HG02759 (cell line): ENCODE results near the gene SV2A.
"Not testable (repeated sequence)": the region's sequence is repeated elsewhere in the genome, so short reads cannot be mapped to it uniquely, and the experiment has no call there.

Source experiments
- ATAC-seq: cut with Tn5 transposase; IDR thresholded peaks from one replicate; pipeline ENCODE4 v1.9.1; 2021; ENCODE audit warnings: mild to moderate bottlenecking, moderate library complexity; ENCODE audit not compliant: unreplicated experiment

SV2A gene

GRCh38 chr1:149917571-149918144 is at the start of gene SV2A:
Gene SV2A, minus strand, starts transcription at chr1:149917844. Its CDS starts 4,004 bp downstream, at chr1:149913840.
- ATAC-seq = no peak

DNA sequence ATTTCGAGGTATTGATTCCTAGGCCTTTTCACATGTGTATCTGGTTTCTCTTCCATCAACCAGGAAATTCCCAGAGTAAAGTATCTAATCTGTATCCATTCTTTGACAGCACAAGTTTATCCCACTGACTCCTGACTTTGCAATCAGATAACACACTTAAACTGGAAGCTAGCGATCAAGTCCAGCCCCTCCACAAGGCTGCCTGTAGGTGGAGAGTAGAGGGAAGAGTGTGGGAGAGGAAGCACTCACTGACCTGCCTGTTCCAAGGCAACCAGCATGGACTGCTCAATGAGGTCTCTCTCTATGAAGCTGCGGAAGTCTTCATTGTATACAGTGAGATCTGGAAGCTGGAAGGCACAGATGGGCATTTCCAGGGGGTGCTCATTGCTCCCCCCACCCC is 49.4 kb upstream of the SV2A start:
- ATAC-seq = no peak

DNA sequence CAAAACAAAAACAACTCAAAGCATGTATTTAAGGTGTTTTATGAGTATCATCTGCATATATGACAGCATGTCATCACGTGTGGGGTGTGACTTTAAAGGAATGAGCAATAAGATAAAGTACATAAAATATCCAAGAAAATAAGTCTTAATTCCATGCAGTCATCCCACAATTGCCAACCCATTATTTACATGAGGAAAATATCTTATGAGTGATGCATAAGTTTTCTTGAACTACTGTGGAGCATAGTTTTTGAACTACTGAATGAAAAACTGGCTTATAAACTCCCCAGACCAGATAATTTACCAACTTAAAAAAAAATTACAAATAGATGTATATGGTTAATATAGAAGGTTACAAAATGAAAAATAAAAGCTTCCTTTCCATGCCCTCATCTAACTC is 48.8 kb upstream of the SV2A start:
- no peak for ATAC-seq

- ATAC-seq = no peak
These were observed 47.8 kb upstream of the SV2A start for GRCh38 chr1:149965440-149965839.

GRCh38 chr1:149963358-149963757 is 45.7 kb upstream of the SV2A start:
- no peak for ATAC-seq

- no peak for ATAC-seq
These were observed 45.1 kb upstream of the SV2A start for GRCh38 chr1:149962736-149963135.

- ATAC-seq = no peak
These were observed 44.5 kb upstream of the SV2A start for GRCh38 chr1:149962039-149962647.

DNA sequence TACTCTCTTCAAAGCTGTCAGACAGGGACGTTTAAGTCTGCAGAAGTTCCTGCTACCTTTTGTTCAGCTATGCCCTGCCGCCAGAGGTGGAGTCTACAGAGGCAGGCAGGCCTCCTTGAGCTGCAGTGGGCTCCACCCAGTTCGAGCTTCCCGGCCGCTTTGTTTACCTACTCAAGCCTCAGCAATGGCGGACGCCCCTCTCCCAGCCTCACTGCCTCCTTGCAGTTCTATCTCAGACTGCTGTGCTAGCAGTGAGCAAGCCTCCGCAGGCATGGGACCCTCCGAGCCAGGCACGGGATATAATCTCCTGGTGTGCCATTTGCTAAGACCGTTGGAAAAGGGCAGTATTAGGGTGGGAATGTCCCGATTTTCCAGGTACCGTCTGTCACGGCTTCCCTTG is 39.9 kb upstream of the SV2A start:
- ATAC-seq = not testable (repeated sequence)

DNA sequence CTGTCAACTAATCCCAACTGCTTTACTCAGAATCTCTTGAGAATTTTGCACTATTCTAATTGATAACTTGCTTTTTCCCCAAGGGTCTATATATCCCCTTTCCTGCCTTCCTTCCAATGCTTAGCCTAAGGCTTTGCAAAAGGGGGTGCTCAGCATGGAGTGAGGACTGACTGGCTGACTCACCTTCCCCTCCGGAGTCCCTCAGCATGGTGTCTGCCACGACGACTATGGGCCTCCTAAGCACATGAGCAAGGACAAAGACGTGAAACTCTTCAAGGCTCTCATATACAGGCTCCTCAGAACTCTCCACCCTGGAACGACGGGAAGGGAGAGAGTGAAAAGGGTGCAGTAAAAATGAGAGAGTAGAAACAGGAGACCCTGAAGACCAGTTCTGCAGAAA is 32.3 kb upstream of the SV2A start:
- no peak for ATAC-seq

DNA sequence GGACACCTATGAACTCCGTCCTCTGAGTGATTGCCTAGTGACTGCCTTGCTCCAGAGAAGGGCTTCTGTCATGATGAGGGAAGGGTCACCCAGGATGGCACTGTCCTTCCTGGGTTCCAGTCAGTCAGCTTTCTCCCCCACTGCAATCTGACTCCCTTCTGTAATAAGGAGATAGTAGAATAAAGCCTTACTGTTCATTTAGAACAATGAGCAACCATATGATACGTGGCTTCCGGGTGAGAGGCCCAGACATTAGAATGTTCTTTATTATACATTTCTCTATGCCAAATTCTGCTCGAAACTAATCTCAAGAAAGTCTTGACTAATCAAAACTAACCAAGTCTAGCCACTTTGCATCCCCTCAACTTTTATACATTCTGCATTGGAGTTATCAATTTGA is 27.6 kb upstream of the SV2A start:
- no peak for ATAC-seq

DNA sequence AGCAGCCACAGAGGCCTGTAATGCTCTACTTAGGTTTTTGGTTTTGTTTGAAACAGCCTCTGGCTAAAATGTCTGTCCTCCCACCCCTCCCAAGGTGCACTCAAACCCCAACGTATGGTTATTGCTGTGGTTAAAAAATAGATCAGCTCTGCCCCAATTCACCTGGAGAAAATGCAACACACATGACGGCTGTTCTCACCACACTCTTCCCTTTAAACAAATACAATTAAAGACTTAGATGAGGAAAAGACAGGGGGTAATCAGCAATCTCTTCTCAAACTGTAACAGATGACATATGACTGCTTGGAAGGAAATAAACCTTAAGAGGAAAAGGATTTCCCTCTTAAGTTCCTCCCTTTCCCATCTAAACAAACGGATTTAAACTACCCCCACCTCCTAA is 25.2 kb upstream of the SV2A start:
- no peak for ATAC-seq

- ATAC-seq = no peak
These were observed 24.6 kb upstream of the SV2A start for GRCh38 chr1:149942207-149942606.

DNA sequence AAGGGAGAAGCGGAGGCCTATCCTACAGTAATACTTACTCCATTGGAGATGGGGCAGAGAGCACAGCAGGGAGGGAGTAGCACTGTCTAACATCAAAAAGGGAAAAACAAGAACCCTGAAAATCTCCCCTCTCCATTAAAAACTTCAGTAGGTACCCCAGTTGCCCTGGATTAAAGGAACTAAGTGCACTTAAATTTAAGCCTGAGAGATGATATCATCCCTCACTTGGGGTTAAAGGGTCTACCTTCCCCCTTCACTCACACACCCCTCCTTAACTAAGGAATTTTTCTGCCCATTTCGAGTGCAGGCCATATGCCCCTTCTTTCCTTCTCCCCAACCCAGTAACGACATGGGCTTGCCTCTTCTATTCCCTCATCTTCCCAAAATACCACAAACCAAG is 22.8 kb upstream of the SV2A start:
- no peak for ATAC-seq

DNA sequence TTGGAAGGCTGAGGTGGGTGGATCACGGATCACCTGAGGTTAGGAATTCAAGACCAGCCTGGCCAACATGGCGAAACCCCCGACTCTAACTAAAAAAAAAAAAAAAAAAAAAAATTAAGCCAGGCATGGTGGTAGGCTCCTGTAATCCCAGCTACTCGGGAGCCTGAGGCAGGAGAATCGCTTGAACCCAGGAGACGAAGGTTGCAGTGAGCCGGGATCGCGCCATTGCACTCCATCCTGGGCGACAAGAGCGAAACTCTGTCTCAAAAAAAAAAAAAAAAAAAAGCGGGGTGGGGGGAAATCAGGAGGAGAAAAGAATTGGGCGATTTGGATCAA is 21.0 kb upstream of the SV2A start:
- ATAC-seq = not testable (repeated sequence)

DNA sequence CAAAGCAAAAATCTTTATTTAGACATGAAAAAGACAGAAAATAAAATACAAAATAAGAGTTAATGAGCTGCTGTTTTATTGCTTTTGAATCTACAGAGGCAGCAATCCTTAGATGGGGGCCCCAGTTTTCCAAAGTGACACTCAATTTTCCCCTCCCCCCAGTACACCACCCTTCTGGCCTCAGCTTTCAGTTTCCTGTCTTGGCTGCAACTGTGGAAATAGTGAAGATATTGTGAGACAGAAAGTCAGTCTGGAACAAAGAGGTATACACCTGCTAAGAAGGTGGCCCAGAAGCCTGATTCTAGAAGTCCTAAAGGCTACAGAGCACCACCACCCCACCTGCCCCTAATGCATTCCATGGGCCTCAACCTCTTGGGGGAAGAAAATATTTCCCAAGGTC is 20.1 kb upstream of the SV2A start:
- no peak for ATAC-seq

DNA sequence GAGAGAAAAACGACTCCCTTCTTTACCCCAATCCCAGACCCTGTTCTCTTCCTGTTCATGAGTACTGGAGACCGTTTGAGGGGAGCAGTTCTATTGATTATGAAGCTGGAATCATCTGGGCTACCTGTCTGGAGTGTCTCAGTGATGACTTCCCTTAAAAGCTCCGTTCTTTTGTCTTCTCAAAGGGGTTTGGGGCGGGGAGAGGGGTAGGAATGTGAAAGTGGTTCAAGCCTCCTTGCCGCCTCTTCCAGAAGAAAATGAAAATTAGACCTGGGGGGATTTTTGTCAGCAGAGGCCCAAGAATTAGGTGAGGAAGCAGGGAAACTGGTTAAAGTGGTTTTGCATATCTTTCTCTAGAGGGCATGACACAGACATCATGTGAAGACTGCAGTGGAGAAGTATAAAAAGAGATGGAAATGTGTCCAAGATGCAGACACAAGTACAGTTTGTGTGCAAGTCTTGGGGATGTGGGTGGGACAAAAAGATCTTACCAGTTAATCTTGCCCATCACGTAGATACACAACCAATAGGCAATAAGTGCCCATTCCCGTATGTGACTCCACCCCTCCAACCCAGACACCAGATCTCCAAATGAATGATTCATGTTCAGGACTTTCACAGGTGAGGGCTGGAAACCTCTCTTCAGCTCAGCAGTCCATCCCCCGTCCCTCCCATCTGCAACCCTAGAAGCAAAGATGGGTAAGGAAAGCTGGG is 19.5 kb upstream of the SV2A start:
- no peak for ATAC-seq

GRCh38 chr1:149936170-149936991 is 18.7 kb upstream of the SV2A start, which contains the start of gene MTMR11:
Gene MTMR11, minus strand, starts transcription at chr1:149936879. Its CDS starts 232 bp downstream, at chr1:149936647.
- ATAC-seq = no peak

DNA sequence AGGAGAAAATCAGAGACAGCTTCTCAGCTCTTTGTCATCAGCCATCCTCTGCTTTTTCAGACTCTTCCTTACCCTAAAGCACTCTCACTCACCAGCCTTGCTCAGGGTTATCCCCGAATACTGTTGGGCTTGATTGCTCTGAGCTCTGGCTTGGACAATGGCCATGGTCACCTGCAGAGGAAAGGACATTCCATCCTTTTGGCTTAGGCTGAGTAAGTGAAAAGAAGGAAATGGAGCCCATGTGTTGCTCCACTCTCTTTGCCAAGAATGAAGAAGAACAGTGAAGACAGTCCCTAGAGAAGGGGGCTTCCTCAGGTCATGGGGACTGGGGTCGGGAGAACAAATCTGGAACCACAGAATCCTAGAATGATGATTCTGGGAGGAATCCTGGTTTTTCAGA is 16.7 kb upstream of the SV2A start:
- ATAC-seq = no peak

GRCh38 chr1:149933208-149933607 is 15.6 kb upstream of the SV2A start:
- no peak for ATAC-seq

DNA sequence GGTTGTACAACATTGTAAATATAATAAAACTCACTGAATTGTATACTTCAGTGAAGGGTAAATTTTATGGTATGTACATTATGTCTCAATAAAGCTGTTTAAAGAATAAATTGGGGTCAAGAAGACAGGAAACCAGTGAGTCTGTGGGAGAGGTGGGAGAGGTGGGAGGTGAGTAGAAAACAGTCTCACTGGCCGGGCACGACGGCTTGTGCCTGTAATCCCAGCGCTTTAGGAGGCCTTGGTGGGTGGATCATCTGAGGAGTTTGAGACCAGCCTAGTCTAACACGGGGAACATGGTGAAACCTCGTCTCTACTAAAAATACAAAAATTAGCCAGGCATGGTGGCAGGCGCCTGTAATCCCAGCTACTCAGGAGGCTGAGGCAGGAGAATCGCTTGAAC is 14.8 kb upstream of the SV2A start:
- ATAC-seq = no peak

GRCh38 chr1:149931212-149931790 is 13.7 kb upstream of the SV2A start:
- ATAC-seq = no peak
